ENCODE results near the gene PRRX2.
"Not testable (repeated sequence)": the region's sequence is repeated elsewhere in the genome, so short reads cannot be mapped to it uniquely, and the experiment has no call there.

Gene PRRX2

DNA sequence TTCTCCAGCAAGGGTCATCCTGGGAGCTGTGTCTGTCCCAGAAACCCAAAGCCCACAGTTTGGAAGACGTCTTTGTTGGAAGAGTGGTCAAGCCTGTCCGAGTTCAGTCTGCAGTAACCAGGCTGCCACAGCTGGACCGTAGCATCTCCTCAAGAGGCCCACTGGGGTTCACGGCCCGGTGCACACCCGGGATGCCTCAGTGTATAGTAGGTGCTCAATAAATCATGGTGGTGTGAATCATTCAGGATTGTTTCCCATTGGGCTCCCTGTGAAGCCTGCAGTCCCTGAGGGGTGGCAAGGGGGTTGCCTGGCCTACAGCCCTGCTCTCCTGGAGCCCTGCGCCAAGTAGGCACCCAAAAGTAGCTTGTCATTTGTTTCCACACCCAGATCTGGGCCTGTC lies 10.3 kb upstream of the PRRX2 start:
- DNase-seq: no peak

DNA sequence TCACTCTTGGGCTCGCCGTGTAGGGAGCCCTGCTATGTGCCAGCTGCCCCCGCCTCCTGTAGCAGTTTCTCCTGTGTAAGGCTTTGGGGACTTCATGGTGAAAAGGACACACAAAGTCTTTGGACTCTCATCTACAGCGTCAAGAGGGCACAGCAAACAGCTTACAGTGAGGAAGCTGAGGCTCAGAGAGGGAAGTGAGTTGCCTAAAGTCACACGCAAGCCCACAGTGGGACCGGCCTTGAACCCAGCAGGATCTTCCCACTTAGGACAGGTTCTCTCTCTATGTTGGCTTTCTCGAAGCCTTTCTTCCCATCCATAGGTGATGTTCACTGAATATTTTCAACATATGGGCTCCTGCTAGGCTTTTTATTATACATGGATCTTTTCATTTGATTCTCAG lies 9.8 kb upstream of the PRRX2 start:
- DNase-seq: no peak

DNA sequence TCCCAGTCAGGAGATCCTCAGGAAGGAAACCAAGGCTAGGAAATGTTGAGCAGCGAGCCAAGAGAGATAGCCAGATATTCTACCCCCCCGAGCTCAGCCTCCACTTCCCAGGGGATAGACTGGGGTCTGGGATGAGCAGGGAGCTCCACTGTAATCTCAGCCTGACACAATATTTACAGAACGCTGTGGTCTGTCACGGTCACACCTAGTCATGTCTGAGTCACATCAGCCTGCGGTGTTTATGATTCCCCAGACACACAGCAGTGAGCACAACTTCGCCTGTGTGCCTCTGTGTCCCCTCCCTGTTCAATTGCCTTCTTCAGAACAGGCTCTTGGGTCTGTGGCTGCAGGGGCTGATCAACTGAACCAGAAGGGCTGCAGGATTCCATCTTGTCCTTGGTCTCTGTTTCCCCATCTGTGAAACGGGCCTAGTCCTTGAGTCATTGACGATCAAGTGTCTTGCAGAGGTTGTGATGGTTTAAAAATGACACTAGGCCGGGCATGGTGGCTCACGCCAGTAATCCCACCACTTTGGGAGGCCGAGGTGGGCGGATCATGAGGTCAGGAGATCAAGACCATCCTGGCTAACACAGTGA lies 8.6 kb upstream of the PRRX2 start:
- no peak for DNase-seq

DNA sequence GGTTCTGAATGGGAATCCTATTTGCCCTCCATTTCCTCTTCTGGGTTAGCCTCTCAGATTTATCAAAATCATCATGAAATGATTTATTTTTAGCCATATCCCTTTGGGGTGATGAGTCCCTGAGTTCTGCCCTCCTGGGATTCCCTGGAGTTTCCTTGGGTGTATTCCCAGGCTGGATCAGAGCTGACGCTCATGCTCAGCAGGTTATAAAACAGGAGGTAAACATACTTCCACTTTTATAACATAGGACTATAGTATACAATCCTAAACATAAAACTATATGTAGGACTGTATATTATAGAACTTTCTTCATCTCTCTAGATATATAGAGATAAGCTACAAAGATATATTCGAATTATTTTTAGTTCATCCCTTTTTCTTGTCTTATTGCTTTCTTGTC lies 4.4 kb upstream of the PRRX2 start:
- no peak for DNase-seq

DNA sequence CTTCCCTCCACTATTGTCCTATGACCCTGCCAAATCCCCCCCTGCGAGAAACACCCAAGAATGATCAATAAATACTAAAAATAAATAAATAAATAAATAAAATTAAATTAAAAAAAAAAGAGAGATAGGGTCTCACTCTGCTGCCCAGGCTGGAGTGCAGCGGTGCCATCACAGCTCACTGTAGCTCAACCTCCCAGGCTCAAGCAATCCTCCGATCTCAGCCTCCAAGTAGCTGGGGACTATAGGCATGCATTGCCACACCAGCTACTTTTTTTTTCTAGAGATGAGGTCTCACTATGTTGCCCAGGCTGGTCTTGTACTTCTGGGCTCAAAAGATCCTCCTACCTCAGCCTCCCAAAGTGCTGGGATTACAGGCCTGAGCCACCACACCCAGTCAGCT lies 3.2 kb upstream of the PRRX2 start:
- not testable (repeated sequence) for DNase-seq

DNA sequence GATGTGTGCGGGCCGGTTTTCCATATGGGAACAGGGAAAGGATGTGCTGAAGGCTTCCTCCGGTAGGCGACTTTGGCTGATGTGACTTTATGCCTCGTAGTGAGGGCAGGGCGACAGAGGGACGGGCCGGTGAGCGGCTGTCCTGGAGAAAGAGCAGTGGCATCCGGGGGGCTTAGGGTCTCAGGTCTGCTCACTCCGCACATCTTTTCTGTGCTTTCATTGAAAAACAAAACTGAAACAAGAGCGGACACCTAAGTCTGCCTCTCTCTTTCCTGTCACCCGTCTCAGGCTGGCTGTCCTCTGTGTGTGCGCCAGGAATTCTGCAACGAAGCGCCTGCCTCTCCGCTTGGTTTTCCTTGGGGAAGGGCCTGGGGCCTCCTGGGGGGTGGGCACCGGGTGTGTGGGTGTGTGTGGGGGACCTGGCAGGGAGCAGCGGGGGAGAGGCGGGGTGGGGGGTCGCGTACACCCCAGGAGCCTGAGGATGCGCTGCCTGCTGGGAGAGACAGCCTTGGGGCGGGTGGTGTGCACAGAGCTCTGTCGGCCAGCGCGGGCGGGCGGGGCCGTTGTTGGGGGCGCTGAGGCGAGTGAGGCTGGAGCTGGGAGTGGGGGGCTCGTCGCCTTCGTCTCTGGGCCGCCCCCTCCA lies 580 bp upstream of the PRRX2 start:
- no peak for DNase-seq

DNA sequence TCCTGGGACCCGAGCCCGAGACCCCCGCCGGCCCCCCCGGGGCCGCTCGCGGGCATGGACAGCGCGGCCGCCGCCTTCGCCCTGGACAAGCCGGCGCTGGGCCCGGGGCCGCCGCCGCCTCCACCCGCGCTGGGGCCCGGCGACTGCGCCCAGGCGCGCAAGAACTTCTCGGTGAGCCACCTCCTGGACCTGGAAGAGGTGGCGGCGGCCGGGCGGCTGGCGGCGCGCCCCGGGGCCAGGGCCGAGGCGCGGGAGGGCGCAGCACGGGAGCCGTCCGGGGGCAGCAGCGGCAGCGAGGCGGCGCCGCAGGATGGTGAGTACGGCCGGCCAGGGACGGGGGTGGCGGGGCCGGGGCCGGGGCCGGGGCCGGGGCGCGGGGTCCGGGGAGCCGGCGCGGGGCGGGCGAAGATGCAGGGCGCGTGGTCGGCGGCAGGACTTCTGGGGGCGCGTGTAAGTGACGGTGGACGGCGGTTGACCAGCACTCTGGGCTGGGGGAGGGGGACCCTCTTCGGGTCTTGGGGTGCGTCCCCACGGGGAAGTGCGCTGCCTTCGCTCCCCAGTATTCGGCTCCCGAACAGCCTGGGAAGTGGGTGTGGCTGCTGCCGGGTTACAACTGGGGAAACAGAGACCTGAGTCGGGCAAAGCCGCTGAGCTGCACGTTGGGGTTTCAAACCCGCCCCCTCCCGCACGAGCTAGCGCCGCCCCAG lies 520 bp downstream of the PRRX2 start:
- no peak for DNase-seq

DNA sequence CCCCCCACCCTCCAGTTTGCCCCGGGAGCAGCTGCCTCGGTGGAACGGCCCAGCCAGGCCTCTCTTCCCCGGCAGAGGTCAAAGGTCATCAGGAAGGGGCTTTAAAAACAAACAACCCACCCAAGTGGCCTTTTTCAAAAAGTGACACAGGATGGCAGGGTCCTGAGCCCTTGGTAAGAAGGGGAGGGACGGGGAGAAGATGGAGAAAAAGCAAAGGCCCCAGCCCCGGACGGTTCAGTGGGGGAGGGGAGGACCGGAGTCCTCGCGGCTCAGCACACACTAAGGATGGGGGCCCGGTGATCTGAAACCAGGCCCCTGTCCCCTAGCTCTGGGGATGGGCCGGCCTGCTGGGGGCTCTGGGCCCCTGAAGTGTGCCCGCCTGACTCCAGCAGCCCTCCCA lies 1.1 kb downstream of the PRRX2 start:
- no peak for DNase-seq

DNA sequence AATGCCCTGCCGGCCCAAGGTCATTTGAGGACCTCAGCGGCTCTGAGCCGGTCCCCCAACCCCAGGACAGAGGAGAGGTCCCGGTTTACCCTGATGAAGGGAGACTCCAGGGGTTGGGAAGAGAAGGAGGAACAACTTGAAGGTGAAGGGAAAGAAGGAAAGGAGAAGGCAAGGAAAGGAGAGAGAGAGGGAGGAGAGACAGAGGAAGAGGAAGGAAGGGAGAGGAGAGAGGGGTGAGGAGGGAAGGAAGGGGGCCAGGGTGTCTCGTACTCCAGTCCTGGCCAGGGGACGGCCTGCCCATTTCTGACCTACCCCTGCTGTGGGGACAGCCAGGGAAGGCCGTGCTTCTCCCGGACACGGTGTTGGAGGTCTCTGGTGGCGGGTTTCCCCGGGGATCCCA lies 1.9 kb downstream of the PRRX2 start:
- no peak for DNase-seq

DNA sequence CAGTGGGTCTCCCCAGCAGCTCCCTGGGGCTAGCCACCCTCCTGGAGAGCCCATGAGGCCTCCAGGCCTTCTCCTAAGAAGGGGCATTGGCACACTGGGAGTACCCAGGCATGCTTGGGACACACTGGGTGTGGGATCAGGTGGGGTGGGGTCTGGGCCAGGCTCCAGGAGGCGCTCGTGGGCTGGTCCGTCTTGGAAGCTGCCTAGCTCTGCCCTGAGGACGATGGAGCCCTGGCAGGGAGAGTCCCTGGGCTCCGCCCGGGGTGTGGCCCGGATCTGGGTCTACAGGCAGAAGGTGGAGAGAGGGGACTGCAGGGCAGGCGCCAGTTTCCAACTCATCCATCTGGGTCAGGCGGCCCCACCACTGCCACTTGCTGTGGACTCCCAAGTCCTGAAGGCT lies 2.4 kb downstream of the PRRX2 start:
- no peak for DNase-seq

DNA sequence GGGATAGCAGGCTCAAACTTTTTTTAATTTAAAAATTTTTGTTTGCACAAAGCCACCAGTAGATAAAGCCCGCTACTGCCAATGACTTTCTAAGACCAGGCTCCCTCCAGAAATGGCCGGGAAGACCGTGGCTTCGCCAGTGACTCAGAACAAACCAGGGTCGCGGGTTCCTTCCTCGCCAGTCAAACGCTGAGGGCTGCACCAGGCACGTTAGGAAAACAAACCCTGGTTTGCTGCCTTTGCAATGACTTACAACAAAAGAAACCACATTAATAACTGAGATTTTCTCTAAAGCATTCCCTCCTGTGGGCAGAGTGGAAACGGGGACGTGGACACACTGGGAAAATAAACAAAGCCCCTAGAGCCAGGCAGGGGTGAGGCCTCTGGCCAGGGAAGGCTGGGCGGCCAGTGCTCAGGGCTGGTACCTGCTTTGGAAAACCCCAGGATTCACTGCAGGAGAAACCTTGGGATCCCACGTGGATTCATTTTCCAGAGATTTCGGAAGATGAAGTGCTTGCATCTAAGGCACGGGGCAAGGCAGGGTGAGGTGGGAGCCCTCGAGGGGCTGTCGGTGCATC lies 3.8 kb downstream of the PRRX2 start:
- no peak for DNase-seq

DNA sequence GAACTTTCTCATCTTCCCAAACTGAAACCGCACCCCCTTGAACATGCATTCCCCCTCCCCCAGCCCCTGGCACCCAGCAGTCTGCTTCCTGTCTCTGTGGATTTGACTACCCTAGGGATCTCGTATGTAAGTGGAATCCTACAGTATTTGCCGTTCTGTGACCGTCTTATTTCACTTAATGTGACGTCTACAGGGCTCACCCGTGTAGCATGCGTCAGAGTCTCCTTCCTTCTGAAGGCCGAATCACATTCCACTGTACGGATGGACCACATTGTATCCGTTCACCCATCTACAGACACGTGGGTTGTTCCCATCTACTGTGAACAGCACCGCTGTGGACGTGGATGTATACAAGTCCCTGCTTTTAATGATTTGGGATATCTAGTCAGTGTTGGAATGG lies 4.5 kb downstream of the PRRX2 start:
- no peak for DNase-seq

DNA sequence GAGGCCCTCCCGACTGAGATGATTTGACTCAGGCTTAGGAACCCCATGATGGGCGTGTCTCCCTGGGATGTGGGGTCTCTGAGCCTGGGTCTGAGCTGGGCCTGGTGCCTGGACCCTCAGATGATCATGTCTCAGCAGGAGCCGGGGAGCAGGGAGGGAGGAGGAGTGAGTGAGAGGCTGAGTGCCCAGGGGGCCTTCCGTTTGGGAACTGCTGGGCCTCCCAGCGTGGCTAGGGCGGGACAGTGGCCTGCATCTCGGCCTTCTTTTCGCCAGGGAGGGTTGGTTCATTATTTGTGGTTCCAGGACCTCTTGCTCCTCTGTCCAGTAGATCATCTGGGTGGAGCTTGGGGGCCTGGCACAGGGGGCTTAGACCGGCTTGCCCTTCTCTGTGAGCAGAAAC lies 5.6 kb downstream of the PRRX2 start:
- no peak for DNase-seq

DNA sequence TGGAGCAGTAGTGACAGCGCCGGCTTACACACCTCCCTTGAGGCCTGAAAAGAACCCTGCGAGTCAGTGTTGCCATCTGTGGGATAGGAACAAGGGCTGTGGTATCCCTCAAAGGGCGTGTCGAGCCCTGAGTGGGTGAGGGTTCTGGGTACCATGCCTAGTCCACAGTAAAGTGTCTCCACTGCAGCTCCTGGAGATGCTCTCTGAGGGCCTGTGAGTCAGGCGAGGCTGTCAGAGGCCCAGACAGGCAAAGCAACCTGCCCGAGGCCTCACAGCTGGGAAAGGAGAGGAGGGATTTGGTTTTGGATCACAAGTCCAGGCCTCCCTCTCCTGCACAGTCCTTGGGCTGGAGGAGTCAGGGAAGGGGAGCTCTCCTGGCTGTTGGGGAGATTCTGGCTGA lies 6.1 kb downstream of the PRRX2 start:
- DNase-seq: no peak

DNA sequence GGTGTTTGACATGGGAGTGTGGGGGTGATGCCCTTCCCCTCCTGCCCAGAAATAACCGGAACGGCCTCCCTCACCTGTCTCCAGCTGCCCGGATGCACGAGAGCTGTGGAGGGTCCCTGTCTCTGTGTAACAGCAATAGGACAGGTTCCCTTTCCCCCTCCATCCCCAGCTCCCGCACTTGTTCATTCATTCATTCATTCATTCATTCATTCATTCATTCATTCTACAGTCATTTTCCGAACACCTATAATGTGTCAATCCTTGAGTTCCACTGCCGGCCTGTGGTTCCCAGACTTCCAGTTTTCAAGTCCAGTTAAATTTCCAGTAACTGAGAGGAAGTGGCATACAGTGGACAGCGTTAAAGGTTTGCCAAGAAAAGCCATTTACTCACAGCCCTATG lies 7.3 kb downstream of the PRRX2 start:
- no peak for DNase-seq

DNA sequence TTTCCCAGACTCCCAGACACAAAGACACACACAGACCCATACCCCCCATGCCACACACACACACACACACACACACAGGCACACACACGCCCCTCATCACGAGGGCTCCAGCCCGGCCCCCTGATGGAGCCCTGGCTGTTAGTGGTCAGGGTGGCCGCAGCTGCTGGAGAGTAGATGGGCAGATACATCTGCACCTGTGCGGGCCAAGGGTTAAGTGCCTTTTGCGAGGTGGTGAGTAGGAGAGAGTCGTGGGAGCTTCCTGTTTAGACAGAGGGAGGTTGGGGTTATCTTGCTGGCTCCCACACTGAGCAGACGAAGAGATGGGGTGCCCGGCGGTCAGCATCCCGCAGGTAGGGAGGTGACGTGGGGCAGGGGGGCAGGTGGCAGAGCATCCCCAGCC lies 8.2 kb downstream of the PRRX2 start:
- no peak for DNase-seq

DNA sequence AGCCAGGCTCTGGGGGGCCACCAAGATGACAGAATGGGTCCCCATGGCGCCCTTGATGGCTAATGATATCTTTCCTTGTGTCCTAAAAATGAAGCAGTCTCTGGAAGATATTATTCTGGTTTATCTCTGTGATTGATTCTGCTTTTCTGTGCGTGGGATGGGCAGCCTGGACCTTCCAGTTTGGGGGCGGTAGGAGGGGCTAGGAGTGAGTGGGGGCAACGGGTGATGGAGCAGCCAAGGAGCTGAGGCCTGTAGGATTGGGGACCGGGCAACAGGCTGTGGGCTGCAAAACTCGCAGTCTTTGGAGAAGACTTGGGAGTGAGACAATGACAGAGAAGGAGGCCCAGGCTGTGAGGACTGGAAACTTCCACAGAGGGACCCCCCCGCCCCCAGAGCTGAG lies 8.8 kb downstream of the PRRX2 start:
- no peak for DNase-seq

DNA sequence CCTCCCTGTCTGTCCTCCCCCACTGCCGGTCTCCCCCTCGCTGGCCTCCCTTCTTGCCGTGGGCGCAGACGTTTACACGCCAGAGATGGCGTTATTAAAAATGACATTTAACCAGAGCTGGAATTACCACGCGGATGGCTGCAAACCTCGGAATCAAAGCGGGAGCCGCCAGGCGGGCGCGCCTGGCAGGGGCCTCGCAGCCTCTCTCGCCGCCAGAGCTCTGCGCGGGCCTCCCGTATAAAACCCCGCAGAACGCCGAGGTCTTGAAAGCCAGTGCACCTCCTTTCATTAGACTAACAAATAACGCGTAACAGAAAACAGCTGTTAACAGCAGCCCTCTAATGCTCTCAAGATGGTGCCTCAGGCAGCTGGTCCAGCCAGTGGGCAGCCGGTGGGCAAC lies 10.2 kb downstream of the PRRX2 start:
- DNase-seq: no peak

DNA sequence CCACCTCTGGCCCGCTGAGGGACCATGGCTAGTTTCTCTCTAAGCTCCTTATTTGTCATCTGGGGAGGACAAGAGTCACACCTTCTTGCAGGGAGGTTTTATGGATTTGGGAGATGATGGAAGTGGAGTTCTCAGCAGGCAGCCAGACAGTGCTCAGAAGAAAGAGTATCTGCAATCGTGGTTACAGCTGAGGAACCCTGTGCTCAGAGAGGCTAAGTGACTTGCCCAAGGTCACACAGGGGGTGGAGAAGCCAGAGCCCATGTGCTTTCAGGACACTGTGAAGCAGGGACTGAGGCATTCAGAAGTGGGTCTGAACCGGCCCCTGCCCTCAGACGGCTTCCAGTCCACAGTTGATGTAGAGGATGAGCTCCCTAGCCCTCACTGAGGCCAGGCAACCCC lies 10.8 kb downstream of the PRRX2 start:
- no peak for DNase-seq

DNA sequence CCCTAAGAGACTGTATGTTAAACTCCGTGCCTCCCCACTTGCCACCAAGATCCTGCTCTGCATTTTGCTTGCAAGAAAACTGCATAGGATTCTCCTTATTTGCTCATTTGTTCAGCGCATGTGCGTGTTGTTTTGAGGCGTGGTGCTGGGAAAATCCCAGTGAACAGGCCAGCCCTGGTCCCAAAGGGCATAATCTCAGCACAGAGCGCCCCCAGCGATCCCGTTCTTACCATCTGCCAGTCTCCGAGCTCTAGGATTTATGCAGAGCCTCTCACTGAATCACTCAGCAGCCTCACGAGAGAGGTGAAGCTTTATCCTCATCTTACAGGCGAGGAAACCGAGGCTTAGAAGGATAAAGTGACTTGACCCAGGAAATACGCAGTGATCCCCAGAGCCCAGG lies 11.5 kb downstream of the PRRX2 start:
- DNase-seq: no peak

DNA sequence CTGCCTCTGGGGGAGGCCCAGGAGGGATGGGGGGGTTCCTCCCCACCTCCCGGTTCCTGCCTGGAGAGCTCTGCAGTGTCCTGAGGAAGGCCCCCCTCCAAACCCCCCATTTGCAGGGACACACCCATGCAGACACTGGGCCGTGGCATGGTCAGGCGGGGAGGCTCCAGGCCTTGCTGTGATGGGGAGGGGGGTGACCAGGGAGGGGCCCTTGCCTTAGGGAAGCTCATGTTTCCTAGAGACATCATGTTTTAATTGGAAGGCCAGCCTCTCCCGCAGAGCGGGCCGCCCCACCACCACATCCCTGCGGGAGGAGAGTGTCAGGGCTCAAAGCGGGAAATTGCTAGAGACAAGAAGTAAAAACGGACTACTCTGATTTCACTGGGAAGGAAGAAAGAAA lies 12.0 kb downstream of the PRRX2 start:
- DNase-seq: no peak

DNA sequence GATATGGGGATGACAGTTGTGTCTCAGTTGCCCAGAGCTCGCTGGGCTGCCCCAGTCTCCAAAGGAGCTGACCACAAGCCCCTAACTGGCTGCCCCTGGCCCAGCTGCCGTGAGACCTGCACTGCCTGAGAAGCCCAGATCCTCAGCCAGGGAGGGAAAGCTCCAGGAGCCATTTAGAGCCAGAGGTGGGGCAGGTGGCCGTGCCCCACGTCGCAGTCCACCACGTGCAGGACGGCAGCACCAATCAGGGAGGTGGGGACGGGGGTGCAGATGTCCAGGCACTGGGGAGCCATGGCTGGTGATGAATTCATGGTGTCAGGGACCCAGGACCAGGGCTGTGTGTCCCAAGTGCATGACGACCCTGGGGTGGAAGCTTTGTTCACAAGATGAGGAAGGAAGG lies 13.4 kb downstream of the PRRX2 start:
- DNase-seq: no peak

DNA sequence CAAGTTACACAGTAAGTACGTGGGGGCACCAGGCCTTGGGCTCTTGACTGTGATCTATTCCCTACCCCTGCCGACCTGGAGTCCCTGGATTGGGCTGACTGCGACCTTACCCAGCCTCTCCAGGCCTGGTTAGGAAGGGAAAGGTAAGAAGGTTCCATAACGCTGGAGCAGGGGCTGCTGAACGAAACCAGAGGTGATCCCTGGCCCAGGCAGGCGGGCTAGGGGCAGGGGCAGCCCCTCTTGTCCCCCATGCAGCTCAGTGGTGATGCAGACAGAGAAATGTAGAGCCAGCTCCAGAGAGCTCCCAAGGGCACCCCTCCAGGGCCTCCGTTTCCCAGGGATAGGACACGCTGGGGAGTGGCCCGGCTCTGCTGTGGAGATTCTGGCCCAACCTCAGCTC lies 14.1 kb downstream of the PRRX2 start:
- DNase-seq: no peak

DNA sequence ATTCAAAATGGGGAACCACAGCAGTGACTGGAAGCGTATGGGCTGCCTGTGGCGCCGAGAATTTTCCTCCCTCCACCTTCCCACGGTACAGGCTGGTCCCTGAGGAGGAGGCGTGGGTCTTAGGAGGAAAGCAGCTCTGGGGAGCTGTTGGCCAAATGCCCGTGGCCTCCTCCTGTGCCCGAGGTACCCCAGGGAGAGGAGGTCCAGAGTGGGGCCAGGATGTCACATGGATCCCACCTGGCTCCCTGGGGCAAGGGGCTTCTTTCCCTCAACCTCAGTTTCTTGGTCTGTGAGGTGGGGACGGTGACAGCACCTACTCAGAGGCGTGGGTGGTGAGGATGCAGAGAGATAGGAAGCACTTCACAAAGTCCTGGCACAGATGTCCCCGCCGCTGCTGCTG lies 16.5 kb downstream of the PRRX2 start:
- DNase-seq: no peak

DNA sequence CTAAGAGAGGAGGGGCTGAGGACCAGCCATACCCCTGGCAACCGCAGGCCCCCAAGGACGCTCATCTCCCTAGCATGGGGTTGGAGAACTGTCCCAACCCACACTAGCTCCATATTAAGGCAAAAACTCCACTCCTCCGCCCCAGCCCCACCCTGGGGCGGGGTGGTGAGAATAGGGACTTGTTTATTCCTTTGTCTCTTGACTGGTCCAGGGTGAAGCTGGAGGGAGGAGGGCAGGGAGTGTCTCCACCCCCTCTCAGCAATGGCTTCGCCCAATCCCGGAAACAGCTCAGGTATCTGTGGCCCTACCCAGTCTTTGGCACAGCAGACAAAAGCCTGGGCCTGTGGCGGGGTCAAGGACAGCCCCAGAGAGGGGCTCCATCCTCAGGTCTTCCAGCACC lies 16.9 kb downstream of the PRRX2 start:
- DNase-seq: no peak
